GDM1 (cell line): ENCODE measurements around the gene PCLO.

Experiments used
- DNase-seq: peaks from one replicate; lab custom pipeline; 2025; lab: John Stamatoyannopoulos, UW

The PCLO gene

DNA sequence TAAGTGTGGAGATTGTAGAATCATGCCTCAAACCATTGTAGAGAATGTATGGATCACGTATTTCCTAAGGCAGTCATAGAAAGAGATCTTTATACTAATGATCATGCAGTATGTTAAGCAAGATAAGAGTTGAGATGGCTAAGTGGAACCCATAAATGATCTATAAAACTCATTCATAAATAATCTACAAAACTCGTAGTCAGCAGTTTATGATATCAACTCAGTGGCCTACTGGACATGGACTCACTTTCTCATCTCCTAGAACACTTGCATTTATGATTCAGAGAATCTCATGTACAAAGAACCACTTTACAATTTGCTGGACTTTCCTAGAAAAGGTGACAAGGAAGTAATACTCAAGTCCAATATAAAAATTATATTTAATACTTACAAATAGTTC, 339.6 kb downstream of the PCLO start:
- DNase-seq: no peak

GRCh38 chr7:82821037-82821436, 341.6 kb downstream of the PCLO start:
- no peak for DNase-seq

- DNase-seq: no peak
Measured at GRCh38 chr7:82818171-82818570, 344.5 kb downstream of the PCLO start.

GRCh38 chr7:82816272-82816671, 346.4 kb downstream of the PCLO start:
- no peak for DNase-seq

- DNase-seq: peak; percentile 2
Measured at GRCh38 chr7:82810558-82811259, 352.0 kb downstream of the PCLO start.

- DNase-seq: no peak
Measured at GRCh38 chr7:82808633-82809032, 354.1 kb downstream of the PCLO start.

DNA sequence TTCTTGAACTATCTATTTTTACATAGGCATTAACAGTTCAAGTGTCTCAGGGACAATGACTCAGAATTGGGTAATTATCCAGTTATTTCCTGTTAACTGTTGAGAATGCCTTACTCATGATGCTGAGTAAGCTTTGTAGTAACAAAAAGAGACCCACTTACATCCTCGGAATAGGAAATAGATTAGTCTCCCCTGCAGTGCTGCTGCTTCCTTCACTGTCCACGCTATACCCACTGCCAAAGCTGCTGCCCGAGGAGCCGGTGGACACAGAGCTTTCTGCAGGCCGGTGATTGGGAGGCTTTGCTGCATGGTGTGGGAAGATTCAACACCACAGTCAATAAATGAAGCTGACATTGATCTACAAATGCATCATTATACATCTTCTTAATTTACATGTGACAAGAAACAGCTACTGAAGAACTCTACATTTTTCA, 357.1 kb downstream of the PCLO start:
- DNase-seq: no peak

- no peak for DNase-seq
Measured at GRCh38 chr7:82803411-82803810, 359.3 kb downstream of the PCLO start.

- DNase-seq: no peak
Measured at GRCh38 chr7:82789883-82790609, 372.6 kb downstream of the PCLO start.

DNA sequence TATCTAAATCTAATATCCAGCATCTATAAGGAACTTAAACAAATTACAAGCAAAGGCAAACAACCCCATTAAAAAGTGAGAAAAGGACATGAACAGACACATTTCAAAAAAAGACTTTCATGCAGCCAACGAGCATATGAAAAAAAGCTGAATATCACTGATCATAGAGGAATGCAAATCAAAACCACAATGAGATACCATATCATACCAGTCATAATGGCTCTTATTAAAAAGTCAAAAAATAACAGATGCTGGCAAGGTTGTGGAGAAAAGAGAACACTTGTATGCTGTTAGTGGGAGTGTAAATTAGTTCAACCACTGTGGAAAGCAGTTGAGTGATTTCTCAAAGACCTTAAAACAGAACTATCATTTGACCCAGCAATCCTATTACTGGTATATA, 384.7 kb downstream of the PCLO start:
- no peak for DNase-seq

DNA sequence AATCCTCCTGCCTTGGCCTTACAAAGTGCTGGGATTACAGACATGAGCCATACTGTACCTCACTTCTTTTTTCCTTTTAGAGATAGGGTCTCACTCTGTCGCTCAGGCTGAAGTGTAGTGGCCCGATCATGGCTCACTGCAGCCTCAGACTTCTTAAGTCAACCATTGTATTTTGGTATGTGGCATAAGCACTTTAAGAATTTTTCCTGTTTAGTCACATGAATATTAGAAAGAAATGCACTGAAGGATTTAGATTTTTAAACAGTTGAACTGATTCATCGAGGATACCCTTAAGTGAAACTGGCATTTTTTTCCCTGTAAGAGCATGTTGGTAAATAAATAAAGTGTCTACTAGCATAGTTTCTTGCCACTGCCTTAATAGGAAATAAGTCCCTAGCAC, 399.8 kb downstream of the PCLO start:
- no peak for DNase-seq

GRCh38 chr7:82760831-82761230, 401.9 kb downstream of the PCLO start:
- no peak for DNase-seq

DNA sequence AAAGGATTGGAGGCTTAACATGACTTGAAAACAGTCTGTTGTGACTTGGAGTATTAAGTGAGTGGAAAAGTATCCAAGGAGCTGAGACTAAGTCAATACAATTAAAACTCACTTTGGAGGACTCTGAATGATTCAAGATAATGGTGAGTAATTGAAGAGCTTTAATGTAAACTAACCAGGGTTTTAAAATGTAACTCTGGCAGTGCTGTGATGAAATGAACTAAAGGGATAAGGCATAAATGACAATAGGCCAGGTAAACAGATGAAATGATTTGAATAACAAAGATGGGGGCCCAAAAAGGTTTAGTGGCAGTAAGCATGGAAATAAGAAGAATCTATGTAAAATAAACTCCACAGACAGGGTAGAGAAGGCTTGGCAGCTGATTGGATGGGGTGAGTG, 402.6 kb downstream of the PCLO start:
- no peak for DNase-seq

GRCh38 chr7:82755705-82756551, 406.8 kb downstream of the PCLO start:
- no peak for DNase-seq

DNA sequence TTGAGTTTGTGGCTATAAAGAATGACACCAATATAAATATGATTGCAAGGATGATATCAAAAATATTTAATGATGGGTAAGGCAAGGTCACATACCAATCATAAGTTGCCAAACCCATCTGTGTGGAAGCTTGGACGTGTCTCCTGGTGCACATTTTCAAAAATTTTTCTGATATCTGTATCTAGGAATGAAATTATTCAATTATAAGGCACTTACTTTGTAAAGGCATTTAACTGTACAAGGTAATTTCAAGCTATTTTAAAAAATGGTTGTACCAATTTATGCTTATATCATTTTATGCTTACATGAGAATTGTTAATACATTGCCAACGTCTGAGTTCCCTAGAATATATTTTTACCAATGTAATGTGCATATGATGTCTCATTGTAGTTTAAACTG, 412.7 kb downstream of the PCLO start:
- no peak for DNase-seq

GRCh38 chr7:82745820-82746219, 416.9 kb downstream of the PCLO start:
- DNase-seq: no peak

- no peak for DNase-seq
Measured at GRCh38 chr7:82745117-82745516, 417.6 kb downstream of the PCLO start.

DNA sequence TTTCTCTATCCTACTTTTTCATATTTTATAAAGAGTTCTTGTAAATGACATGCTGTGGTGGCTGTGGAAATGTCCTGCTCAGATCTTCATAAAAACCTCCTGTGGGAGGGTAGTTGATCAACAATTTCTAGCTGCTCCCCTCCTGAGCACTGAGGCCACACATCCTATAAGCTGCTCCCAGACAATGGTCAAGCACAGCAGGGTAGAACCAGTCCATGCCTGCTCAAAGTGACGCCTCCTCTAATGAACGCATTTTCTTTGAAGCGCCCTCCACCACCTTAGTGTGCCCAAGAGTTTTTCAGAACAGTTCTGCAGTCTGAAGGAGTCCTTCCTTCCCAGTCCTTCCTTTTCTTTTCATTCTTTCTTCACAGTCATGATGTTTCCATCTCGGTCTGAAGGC, 420.5 kb downstream of the PCLO start:
- no peak for DNase-seq

DNA sequence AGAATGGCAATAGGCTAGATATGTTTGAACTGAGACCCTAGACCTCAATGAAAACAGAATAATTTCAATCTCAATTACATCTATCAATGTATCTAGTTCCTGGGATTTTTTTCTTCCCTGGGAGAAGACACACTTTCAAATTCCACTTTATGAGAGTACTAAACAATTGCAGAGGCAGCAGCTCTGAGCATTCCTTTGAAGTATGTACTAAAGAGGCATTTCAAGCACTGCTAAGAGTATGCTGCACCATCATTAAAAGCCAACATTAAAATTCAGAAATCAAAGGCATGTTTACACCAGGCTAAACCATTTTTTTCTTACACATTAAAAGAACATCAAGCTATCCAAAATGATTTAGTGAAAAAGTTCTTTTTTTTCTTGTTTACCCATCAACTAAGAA, 421.2 kb downstream of the PCLO start:
- no peak for DNase-seq

DNA sequence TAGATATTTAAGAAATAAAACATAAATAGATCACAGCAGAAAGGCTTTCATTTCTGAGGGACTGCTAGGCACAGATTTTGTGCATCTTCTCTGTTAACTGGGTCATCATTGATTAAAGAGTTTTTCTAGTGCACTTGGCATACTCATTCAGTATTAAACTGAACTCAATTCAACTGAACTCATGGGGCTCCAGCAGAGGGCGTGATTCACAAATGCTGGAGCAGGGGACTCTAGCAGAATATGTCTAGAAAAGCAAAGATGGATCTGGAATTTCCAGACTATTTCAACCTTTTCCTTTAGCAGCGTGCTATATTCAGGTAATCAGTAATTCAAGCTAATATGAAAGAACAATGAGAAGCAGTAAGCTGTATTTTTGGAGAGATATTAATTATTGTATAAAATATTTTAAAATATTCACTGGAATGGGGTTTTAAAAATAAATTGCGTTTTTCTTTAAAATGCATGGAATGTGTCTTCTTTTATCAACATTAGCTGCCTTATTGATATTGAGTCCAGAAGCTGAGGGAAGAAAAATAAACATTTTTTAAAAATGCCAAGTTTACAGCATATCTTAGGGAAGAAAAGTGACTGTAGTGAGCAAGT, 422.3 kb downstream of the PCLO start:
- no peak for DNase-seq

GRCh38 chr7:82736633-82737032, 426.1 kb downstream of the PCLO start:
- no peak for DNase-seq

DNA sequence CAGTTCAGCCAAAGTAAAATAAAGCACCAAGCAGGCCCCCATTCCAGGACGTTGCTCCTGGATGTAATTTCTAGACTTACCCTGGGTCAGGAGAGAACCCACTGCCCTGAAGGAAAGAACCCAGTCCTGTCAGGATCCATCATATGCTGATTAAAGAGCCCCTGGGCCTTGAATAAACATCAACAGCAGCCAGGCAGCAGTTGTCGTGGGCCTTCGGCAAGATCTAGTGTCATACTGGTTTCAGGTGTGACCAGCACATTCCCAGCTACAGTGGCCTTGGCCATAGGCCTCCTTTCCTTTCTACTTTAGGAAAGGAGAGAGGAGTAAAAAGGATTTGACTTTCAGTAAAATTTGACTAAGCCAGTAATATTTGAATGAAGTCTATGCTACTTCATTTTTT, 430.0 kb downstream of the PCLO start:
- no peak for DNase-seq
